ENCODE data around the gene TST.
A peak's percentile ranks its signal among the peaks of the same experiment; 100 is the strongest.

GRCh38 chr22:36986242-36986821 is 32.9 kb downstream of the TST start:
- TF ChIP-seq CTCF (optimal IDR thresholded peaks at IDR 0.05 in 1 of 3, IDR thresholded peaks at IDR 0.05 in 1 of 3, conservative IDR thresholded peaks at IDR 0.05 in 1 of 3; ENCODE audit: extremely low read depth in 1 of 3, insufficient read depth in 2 of 3, low read length in 3 of 3) (peak; percentile 73 to 88 (median 81)), EZH2 (IDR thresholded peaks at IDR 0.05; ENCODE audit: low read length) (no peak)
